Measurements from ENCODE around the gene RALGDS.

The RALGDS gene

DNA sequence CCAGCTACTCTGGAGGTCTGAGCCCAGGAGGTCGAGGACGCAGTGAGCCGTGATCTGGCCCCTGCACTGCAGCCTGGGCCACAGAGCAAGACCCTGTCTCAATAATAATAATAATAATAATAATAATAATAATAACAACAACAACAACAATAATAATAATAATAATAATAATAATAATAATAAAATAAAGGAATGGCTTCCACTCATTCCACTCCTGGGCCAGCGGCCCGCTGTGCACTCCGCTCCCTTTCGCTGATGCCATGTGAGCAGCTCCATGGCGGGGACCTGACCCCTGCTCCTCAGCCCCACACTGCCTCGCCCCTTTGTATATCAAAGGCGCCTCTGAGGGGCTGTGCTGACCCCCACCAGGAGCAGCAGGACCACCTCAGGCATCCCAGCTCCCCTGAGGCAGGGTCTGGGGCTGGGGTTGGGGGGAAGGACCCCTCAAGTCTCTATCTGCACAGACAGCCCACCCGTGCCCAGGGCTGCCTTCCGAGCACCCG lies 22.6 kb upstream of the RALGDS start:
- H3K4me1 ChIP-seq (ENCODE audit: insufficient read depth, poor library complexity, severe bottlenecking), result peaks cover 5% of the 10 kb centered on the region
- H3K27ac ChIP-seq (ENCODE audit: poor library complexity, severe bottlenecking), result no peak overlapping the region
- ATAC-seq (ENCODE audit: low read depth) (no peak), DNase-seq (ENCODE audit: low spot score) (no peak)
- TF ChIP-seq CTCF (IDR thresholded peaks at IDR 0.05; ENCODE audit: poor library complexity, severe bottlenecking), result no peak
- H3K4me3 ChIP-seq (ENCODE audit: severe bottlenecking), result no peak overlapping the region
- H3K36me3 ChIP-seq (ENCODE audit: low read depth), result no peaks in the 10 kb centered on the region
- H3K9me3 ChIP-seq (ENCODE audit: severe bottlenecking), result no peaks in the 10 kb centered on the region
- H3K27me3 ChIP-seq (ENCODE audit: insufficient read depth, poor library complexity, severe bottlenecking), result no peaks in the 10 kb centered on the region

DNA sequence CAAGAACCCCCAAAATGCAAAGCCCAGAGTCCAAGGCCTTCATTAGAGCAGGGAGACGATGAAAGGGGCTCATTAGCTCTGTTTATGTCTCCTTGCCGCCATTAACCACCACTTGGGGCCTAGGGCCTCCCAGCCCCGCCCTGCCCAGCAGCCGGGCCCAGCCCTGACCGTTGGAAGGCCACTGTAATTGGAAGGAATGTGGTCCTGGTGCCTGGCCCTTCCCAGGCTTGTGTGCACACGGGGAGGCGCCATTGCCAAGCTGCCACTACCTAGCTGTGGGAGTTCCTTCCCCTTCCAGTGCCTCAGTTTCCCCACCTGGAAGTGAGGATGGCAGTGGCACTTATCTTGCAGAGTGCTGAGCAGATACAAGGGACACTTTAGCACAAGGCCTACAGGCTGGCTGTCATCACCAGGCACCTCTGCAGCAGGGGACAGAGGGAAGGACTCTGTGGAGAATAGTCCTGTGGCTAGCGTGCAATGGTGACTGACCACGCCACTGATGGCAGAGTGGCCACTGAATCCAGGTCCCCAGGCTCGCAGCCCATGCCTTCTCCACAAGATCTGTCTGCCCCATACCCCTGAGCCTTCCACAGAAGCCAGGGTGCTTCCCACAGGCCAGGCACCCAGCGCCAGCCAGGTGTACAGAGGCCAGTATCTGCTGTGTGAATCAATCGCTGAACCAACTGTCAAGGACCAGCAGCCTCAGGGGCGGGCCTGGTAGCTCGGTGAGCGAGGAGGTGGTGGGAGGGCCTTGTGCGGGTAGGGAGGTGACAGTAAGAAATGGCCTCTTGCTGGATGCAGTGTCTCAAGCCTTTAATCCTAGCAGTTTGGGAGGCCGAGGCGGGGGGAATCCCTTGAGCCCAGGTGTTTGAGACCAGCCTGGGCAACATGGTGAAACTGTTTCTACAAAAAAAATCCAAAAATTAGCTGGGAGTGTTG lies 21.9 kb upstream of the RALGDS start:
- ATAC-seq (ENCODE audit: low read depth), result no peak
- H3K4me1 ChIP-seq (ENCODE audit: insufficient read depth, poor library complexity, severe bottlenecking), result peaks cover 3% of the 10 kb centered on the region
- H3K9me3 ChIP-seq (ENCODE audit: severe bottlenecking), result no peaks in the 10 kb centered on the region
- no peak for TF ChIP-seq CTCF (IDR thresholded peaks at IDR 0.05; ENCODE audit: poor library complexity, severe bottlenecking)
- no peak overlapping the region for H3K4me3 ChIP-seq (ENCODE audit: severe bottlenecking)
- no peaks in the 10 kb centered on the region for H3K36me3 ChIP-seq (ENCODE audit: low read depth)
- no peak for DNase-seq (ENCODE audit: low spot score)
- H3K27ac ChIP-seq (ENCODE audit: poor library complexity, severe bottlenecking), result no peak overlapping the region
- no peaks in the 10 kb centered on the region for H3K27me3 ChIP-seq (ENCODE audit: insufficient read depth, poor library complexity, severe bottlenecking)

DNA sequence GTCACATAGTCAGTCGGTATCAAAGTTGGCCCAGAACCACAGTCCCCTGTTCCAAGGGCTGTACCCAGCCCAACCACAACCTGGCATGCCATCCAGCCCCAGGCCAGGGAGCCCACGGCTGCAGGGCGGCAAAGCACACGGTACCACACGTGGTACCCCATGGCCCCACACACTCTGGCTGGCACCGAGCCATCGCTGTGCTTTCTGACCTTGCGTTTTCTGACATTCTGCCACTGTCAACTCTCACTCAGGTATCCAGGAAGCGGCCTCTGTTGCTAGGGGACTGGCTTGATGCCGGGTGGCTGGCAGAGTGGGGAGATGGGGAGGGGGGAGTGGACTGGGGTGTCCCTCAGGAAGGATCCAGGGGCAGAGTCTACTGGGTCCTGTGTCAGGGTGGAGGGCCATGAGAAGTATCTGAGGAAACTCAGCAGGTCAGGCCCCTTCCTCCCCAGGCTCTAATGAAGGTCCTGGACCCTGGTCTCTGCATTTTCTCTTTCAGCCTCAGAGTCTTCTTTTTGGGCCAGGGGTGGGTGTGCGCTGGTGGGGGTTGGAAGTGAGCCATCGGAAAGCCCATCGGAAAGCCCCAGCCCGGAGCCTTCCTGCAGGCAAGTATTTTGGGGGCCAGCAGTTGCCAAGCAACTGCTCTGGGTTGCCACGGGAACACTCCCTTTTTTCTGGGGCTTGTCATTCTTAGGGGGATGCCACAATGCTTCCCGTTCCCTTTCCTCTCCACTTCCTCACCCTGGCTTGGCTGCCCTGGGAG lies 21.0 kb upstream of the RALGDS start:
- TF ChIP-seq CTCF (IDR thresholded peaks at IDR 0.05; ENCODE audit: poor library complexity, severe bottlenecking), result no peak
- no peak overlapping the region for H3K27ac ChIP-seq (ENCODE audit: poor library complexity, severe bottlenecking)
- no peaks in the 10 kb centered on the region for H3K4me1 ChIP-seq (ENCODE audit: insufficient read depth, poor library complexity, severe bottlenecking)
- no peaks in the 10 kb centered on the region for H3K9me3 ChIP-seq (ENCODE audit: severe bottlenecking)
- no peak for DNase-seq (ENCODE audit: low spot score)
- H3K36me3 ChIP-seq (ENCODE audit: low read depth), result no peaks in the 10 kb centered on the region
- ATAC-seq (ENCODE audit: low read depth), result no peak
- H3K27me3 ChIP-seq (ENCODE audit: insufficient read depth, poor library complexity, severe bottlenecking), result no peaks in the 10 kb centered on the region
- H3K4me3 ChIP-seq (ENCODE audit: severe bottlenecking), result no peak overlapping the region

DNA sequence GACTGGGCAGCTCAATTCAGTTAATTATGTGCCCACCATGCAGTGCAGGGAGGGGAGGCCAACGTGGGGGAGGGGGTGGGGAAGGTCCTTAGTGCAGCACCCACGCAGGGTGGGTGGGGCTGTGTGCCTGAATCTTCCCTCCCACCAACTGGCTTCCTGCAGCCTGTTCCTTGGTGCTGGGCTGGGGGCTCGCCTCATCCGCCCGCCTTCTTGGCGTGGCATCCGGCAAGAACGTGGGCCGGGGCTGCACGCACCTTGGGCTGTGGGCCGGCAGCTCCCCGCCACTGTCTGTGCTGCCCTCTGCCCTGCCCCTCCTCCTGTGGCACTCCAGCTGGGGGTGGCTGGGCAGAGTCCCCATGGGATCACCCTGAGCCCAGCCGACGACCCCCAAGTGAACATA lies 19.6 kb upstream of the RALGDS start:
- H3K36me3 ChIP-seq (ENCODE audit: low read depth), result no peaks in the 10 kb centered on the region
- ATAC-seq (ENCODE audit: low read depth) (no peak), DNase-seq (ENCODE audit: low spot score) (no peak)
- peaks cover 7% of the 10 kb centered on the region for H3K4me1 ChIP-seq (ENCODE audit: insufficient read depth, poor library complexity, severe bottlenecking)
- no peak overlapping the region for H3K27ac ChIP-seq (ENCODE audit: poor library complexity, severe bottlenecking)
- no peaks in the 10 kb centered on the region for H3K9me3 ChIP-seq (ENCODE audit: severe bottlenecking)
- no peak overlapping the region for H3K4me3 ChIP-seq (ENCODE audit: severe bottlenecking)
- no peak for TF ChIP-seq CTCF (IDR thresholded peaks at IDR 0.05; ENCODE audit: poor library complexity, severe bottlenecking)
- no peaks in the 10 kb centered on the region for H3K27me3 ChIP-seq (ENCODE audit: insufficient read depth, poor library complexity, severe bottlenecking)

All from RWPE2 (cell line).